ENCODE data around the gene WSB2.

GRCh38 chr12:118011961-118012360, 49.0 kb downstream of the WSB2 start:
- no peak for TF ChIP-seq CTCF (IDR thresholded peaks at IDR 0.05; ENCODE audit: poor library complexity, severe bottlenecking)
- no peak for TF ChIP-seq SMC3 (conservative IDR thresholded peaks at IDR 0.05; ENCODE audit: poor library complexity)
